Fibroblast of villous mesenchyme (primary cell): ENCODE measurements around the gene GIPC3. TPM values are rescaled to one million over a fixed set of nuclear protein-coding genes. Genes with fewer than 3 reads are reported as not detected.
A peak's percentile ranks its signal among the peaks of the same experiment; 100 is the strongest.

Source experiments
- DNase-seq: peaks from one replicate; pipeline ENCODE4 v3.0.0-alpha.2; 2010; ENCODE audit warnings: low read depth
- H3K4me3 ChIP-seq: 2 replicates; pipeline ENCODE4 v1.5.1; 2011; ENCODE audit warnings: low read depth, mild to moderate bottlenecking, low read length
- CTCF ChIP-seq: IDR thresholded peaks from 2 replicates; pipeline ENCODE4 v1.5.1; 2012; ENCODE audit warnings: low read depth, mild to moderate bottlenecking, low read length; ENCODE audit not compliant: insufficient read depth
- total RNA-seq: library from RNA; depleted of rRNA; stranded (reverse); fragments of >200 nt; gene quantifications from 2 replicates; pipeline ENCODE4 v1.2.3, GENCODE V29; 2012

GIPC3 gene
- total RNA-seq, 1 donor, result 0.43 TPM

GRCh38 chr19:3620817-3621547 is 35.7 kb downstream of the GIPC3 start:
- H3K4me3 ChIP-seq, result no peak overlapping the region
- no peak for DNase-seq
- no peak for TF ChIP-seq CTCF

- DNase-seq, result no peak
- no peak overlapping the region for H3K4me3 ChIP-seq
- no peak for TF ChIP-seq CTCF
Observed at GRCh38 chr19:3621689-3622088, 36.4 kb downstream of the GIPC3 start.

- no peak for TF ChIP-seq CTCF
- H3K4me3 ChIP-seq, result no peak overlapping the region
- DNase-seq, result no peak
Observed at GRCh38 chr19:3622224-3622623, 36.9 kb downstream of the GIPC3 start.

- no peak overlapping the region for H3K4me3 ChIP-seq
- no peak for TF ChIP-seq CTCF
- no peak for DNase-seq
Observed at GRCh38 chr19:3623716-3624115, 38.4 kb downstream of the GIPC3 start.

- TF ChIP-seq CTCF, result no peak
Observed at GRCh38 chr19:3625996-3626472, 40.8 kb downstream of the GIPC3 start.

GRCh38 chr19:3626473-3627350 is 41.4 kb downstream of the GIPC3 start, which contains the start of gene CACTIN:
Gene CACTIN (minus strand): TSS chr19:3626790. CDS start chr19:3626762, 28 bp downstream.
- peak; percentile 98 for DNase-seq
- H3K4me3 ChIP-seq, result peak within 1 kb of the TSS; percentile 84
- no peak for TF ChIP-seq CTCF

More at GRCh38 chr19:3625996-3626472, 40.8 kb downstream of the GIPC3 start:
- no peak for DNase-seq
- H3K4me3 ChIP-seq, result peak overlapping the region; percentile 84
